Activated CD4-positive, CD25-positive, alpha-beta regulatory T cell treated with anti-CD3 and anti-CD28 coated beads, Interleukin-2, amount 50 U/mL, for 16 hours (primary cell): ENCODE data around the gene TUBB1.

Experiments used
- DNase-seq: peaks from one replicate; pipeline ENCODE4 v3.0.0-alpha.2; 2020; ENCODE audit warnings: low read depth, low spot score

TUBB1 gene

DNA sequence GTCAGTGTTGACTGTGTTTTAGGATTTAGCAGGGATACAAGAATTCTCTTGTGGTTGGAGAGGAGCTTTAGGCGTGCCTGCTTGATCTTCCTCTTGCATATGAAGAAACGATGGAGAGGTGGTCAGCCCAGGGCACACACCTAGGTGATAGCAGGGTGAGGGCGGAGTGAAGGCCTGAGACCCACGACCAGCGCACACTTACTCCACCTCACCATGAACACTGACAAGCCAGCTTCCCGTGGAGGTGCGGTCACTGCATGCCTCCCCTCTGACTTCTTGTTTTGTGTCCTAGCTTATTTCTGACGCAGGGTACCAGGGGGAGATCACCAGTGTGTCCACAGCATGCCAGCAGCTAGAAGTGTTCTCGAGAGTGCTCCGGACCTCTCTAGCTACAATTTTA lies 30.0 kb upstream of the TUBB1 start:
- DNase-seq, result no peak

- no peak for DNase-seq
These were observed 28.4 kb upstream of the TUBB1 start for GRCh38 chr20:58990651-58991445.

- DNase-seq, result no peak
These were observed 27.5 kb upstream of the TUBB1 start for GRCh38 chr20:58991715-58992114.

DNA sequence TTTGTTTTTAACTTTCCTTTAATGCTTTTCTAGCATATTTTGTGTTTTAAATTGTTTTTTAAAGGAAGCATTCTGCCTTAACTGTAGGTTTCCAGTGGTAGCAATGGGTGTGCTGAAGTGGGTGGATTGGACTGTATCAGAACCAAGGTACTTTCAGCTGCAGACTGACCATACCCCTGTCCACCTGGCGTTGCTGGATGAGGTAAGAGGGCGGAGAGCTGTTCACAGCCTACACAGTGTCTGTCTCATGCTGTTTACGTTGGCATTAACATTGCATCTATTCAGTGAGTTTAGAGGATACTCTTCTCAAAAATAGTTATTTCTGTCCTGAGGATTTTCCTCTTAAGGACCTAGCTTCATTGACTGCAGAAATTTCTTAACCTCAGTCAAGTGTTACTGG lies 26.3 kb upstream of the TUBB1 start:
- no peak for DNase-seq

GRCh38 chr20:58993332-58994248 lies 25.6 kb upstream of the TUBB1 start:
- DNase-seq, result no peak

GRCh38 chr20:58994390-58995159 lies 24.7 kb upstream of the TUBB1 start:
- DNase-seq, result no peak

DNA sequence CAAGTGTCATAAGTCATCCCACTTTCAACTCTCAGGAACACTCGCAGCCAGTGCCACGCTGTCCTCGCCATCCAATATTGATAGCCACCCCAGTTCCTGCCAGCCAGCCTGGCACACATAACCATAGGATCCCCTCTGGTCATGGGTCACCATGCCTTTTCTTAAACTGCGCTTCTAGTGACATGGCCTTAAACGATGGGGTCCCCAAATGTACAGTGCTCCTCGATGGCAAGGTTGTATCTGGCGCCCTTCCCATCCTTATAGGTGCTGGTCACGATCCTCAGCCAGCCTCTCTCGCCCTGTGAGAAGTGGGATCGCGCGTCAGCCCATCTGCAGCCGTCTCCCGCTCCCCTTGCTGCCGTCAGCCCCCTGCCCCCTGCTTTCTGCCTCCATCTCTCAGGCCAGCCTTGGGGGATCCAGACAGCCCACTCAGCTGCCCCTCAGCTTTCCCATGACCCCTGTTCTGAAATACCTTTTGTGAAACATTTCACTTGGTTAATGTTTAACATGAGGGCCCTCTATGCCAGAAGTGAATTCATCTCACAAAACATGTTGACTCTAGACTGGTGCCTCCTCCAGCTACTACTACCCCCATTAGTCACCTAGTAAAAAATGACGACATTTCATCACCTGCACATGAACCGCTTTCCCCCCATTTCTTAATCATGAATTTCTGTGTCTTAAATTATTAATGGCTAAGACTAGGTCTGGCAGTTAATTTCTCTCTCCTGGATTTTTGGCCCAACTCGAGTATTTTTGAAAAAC lies 23.6 kb upstream of the TUBB1 start:
- no peak for DNase-seq

DNA sequence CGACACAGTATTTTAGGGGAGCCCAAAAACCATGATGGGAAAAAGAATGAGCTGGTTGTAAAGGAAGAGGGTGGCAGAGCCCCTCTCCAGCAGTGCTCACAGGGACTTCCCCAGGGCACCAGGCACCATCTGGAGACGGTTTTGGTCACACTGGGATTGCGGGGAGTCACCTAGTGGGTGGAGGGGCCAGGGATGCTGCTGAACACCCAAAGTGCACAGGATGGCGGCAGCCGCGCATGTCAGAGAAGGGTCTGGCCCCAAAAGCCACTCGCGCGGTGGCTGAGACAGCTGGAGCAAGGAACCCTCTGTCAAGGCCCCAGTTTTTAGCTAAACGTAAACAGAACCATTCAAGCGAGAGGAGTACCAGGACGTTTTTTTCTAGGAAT lies 23.0 kb upstream of the TUBB1 start:
- no peak for DNase-seq

DNA sequence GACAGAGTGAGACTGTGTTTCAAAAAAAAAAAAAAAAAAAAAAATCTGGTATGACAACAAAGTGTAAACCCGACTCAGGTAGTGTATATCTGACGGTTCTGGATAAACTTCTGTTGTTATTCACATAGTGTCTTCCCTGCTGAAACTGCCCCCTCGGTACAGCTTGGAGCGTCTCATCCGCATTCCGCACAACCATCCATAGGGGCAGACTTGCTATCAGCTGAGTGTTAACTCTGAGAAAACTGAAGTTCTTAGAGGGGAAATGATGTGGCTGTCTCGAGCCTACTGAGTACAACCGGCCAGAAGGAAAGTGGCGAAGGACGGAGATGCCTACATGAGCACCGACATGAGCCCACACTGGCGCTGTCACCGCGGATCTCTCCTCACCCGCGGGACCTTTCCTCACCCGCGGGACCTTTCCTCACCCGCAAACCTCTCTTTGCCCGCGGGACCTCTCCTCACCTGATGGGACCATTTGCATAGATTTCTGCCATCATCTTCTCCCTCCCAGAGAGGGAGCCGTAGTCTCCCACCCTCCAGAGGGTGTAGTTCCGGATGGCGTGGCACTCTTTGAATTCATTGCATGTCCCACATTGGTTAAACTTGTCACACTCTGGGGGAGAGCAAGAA lies 22.0 kb upstream of the TUBB1 start:
- DNase-seq, result no peak

DNA sequence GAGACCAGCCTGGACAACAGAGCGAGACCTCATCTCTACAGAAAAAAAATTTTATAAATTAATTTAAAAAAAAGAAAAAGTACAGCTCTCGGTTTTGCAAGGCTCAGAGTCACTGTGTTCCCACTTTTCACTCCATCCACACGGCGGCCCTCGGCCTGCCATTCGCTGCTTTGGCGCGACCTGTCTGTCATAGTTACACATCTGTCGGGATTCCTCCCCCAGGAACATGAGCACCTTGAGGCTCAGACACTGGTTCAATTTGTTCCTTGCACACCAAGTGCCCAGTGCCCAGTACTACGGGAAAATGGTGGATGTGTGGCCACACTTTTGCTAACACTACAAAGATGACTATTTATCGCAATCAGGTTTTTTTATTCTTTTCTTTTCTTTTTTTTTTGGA lies 20.6 kb upstream of the TUBB1 start:
- DNase-seq, result no peak

GRCh38 chr20:59000326-59000725 lies 18.9 kb upstream of the TUBB1 start:
- DNase-seq, result no peak

- DNase-seq, result no peak
These were observed 18.2 kb upstream of the TUBB1 start for GRCh38 chr20:59001068-59001448.

DNA sequence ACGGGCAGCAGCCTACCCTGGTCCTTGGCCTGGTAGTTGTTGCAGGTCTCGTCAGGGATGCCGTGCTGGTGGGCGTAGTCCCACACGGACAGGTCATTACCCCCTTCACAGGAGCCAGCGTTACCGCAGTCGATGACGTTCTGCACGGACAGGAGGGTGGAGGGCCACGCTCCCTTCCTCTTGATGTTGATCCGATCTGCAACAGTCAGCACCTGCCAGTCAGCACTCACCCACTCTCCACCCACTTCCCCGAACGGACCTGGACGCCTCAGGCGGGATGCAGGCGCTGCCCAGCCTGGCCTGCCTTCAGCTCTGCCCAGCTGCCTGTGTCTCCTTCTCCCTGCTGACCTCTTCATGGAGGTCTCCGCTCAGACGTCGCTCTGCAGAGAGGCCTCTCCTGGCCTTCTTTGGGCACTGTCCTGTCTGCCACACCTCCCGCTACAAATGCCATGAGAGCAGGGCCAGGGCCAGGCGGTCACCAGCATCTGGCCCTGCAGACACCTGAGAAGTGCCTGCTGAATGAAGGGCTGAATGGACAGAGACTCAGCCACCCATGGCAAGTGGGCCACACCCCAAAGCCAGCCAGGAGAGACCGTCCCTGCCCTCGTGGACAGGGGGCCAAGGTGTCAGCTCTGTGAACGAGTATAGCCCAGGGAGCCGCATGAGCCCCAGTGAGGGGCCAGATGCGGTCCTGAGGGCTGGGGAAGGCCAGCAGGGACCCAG lies 17.6 kb upstream of the TUBB1 start:
- DNase-seq, result no peak

- DNase-seq, result no peak
These were observed 16.8 kb upstream of the TUBB1 start for GRCh38 chr20:59002388-59002787.

- DNase-seq, result no peak
These were observed 16.3 kb upstream of the TUBB1 start for GRCh38 chr20:59002874-59003399.

GRCh38 chr20:59003836-59004492 lies 15.3 kb upstream of the TUBB1 start:
- no peak for DNase-seq

DNA sequence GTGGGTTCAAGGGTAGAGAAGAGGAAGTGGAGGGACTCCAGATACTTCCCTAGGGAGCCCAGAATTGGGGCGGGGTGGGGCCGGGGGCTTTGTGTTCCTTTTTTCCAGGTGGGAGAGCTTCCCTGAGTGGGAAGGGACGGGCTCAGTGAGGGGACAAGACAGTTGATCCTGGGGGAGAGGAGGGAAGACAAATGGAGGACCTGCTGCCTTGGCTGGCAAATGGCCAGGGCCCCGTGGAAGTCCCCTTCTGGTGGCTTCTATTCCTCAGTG lies 14.8 kb upstream of the TUBB1 start:
- DNase-seq, result no peak

GRCh38 chr20:59004763-59005522 lies 14.3 kb upstream of the TUBB1 start:
- no peak for DNase-seq
